ENCODE results near the gene TMPRSS13. TPM values are rescaled to one million over a fixed set of nuclear protein-coding genes. Genes with fewer than 3 reads are reported as not detected.

The TMPRSS13 gene
- total RNA-seq, 1 experiment from 2014 or later = 21.7 TPM

- CTCF ChIA-PET = no interaction called here
- POLR2A ChIA-PET (ENCODE audit: unreplicated experiment) = interaction anchor here (0.6 kb wide), 1 partner anchor 15 kb away, joined by 3 read pairs; no protein-coding TSS in a partner anchor
- intact Hi-C loops (cut with micrococcal nuclease; ENCODE audit: unreplicated experiment) = no loop called here
Observed at GRCh38 chr11:117852309-117852708, 76.9 kb downstream of the TMPRSS13 start.

GRCh38 chr11:117851852-117852251 lies 77.3 kb downstream of the TMPRSS13 start:
- Histone ChIP-seq H3K27ac (no peak overlapping the region), H2AFZ (no peak overlapping the region), H3F3A (ENCODE audit: insufficient read depth, low read depth) (no peaks in the 10 kb centered on the region), H4K20me1 (ENCODE audit: insufficient read depth) (no peaks in the 10 kb centered on the region), H3K4me2 (no peak overlapping the region), H3K4me3 (no peak overlapping the region), H3K36me3 (ENCODE audit: low read depth) (no peaks in the 10 kb centered on the region), H3K9me3 (ENCODE audit: insufficient read depth, low read depth) (peaks cover 9% of the 10 kb centered on the region; the same call in 1 of the 2 replicates), H3K9me2 (ENCODE audit: insufficient read depth) (no peaks in the 10 kb centered on the region), H3K79me2 (ENCODE audit: low read depth) (no peaks in the 10 kb centered on the region), H3K4me1 (replicated peaks; ENCODE audit: insufficient read depth) (no peaks in the 10 kb centered on the region), H3K27me3 (ENCODE audit: insufficient read depth, low read depth) (peaks cover 41% of the 10 kb centered on the region)
- no TSS peak for BruUV-seq (replicated peaks)
- no peak for TF ChIP-seq CTCF (conservative IDR thresholded peaks at IDR 0.05)
- no peak for TF ChIP-seq EZH2 (IDR thresholded peaks at IDR 0.05; ENCODE audit: low read depth)
- DNase-seq = no peak
- intact Hi-C loops (cut with micrococcal nuclease; ENCODE audit: unreplicated experiment) = no loop called here
- ChIA-PET CTCF (no interaction called here), POLR2A (ENCODE audit: unreplicated experiment) (interaction anchor here (0.6 kb wide), 1 partner anchor 16 kb away, joined by 3 read pairs; no protein-coding TSS in a partner anchor)

More at GRCh38 chr11:117852309-117852708, 76.9 kb downstream of the TMPRSS13 start:
- no TSS peak for BruUV-seq (replicated peaks)
- H3K36me3 ChIP-seq (ENCODE audit: low read depth) = no peaks in the 10 kb centered on the region
- H3K4me2 ChIP-seq = no peak overlapping the region
- H3K9me3 ChIP-seq (ENCODE audit: insufficient read depth, low read depth) = peaks cover 9% of the 10 kb centered on the region; the same call in 1 of the 2 replicates
- no peaks in the 10 kb centered on the region for H3K4me1 ChIP-seq (replicated peaks; ENCODE audit: insufficient read depth)
- no peaks in the 10 kb centered on the region for H3K79me2 ChIP-seq (ENCODE audit: low read depth)
- H3F3A ChIP-seq (ENCODE audit: insufficient read depth, low read depth) = no peaks in the 10 kb centered on the region
- H3K4me3 ChIP-seq = no peak overlapping the region
- H3K27me3 ChIP-seq (ENCODE audit: insufficient read depth, low read depth) = peaks cover 45% of the 10 kb centered on the region
- no peak for TF ChIP-seq EZH2 (IDR thresholded peaks at IDR 0.05; ENCODE audit: low read depth)
- no peak for TF ChIP-seq CTCF (conservative IDR thresholded peaks at IDR 0.05)
- no peaks in the 10 kb centered on the region for H3K9me2 ChIP-seq (ENCODE audit: insufficient read depth)
- no peak overlapping the region for H3K27ac ChIP-seq
- no peak overlapping the region for H2AFZ ChIP-seq
- DNase-seq = no peak
- no peaks in the 10 kb centered on the region for H4K20me1 ChIP-seq (ENCODE audit: insufficient read depth)

- H2AFZ ChIP-seq = no peak overlapping the region
- intact Hi-C loops (cut with micrococcal nuclease; ENCODE audit: unreplicated experiment) = no loop called here
- no peak overlapping the region for H3K4me3 ChIP-seq
- no peaks in the 10 kb centered on the region for H3F3A ChIP-seq (ENCODE audit: insufficient read depth, low read depth)
- H3K9me2 ChIP-seq (ENCODE audit: insufficient read depth) = no peaks in the 10 kb centered on the region
- DNase-seq = no peak
- TF ChIP-seq CTCF (conservative IDR thresholded peaks at IDR 0.05) (no peak), EZH2 (IDR thresholded peaks at IDR 0.05; ENCODE audit: low read depth) (no peak)
- H3K27ac ChIP-seq = no peak overlapping the region
- no peaks in the 10 kb centered on the region for H3K79me2 ChIP-seq (ENCODE audit: low read depth)
- H3K4me2 ChIP-seq = no peak overlapping the region
- H3K27me3 ChIP-seq (ENCODE audit: insufficient read depth, low read depth) = peaks cover 34% of the 10 kb centered on the region
- CTCF ChIA-PET = no interaction called here
- no peaks in the 10 kb centered on the region for H3K4me1 ChIP-seq (replicated peaks; ENCODE audit: insufficient read depth)
- BruUV-seq (replicated peaks) = no TSS peak
- H3K9me3 ChIP-seq (ENCODE audit: insufficient read depth, low read depth) = peaks cover 9% of the 10 kb centered on the region; the same call in 1 of the 2 replicates
- POLR2A ChIA-PET (ENCODE audit: unreplicated experiment) = interaction anchor here (1.0 kb wide), 1 partner anchor 16 kb away, joined by 4 read pairs; no protein-coding TSS in a partner anchor
- H3K36me3 ChIP-seq (ENCODE audit: low read depth) = no peaks in the 10 kb centered on the region
- H4K20me1 ChIP-seq (ENCODE audit: insufficient read depth) = no peaks in the 10 kb centered on the region
Observed at GRCh38 chr11:117851106-117851505, 78.1 kb downstream of the TMPRSS13 start.

Other genes starting within 250 kb of the TMPRSS13 start
- not detected in 2 replicates for gene DSCAML1, start 132.2 kb downstream of the TMPRSS13 start, total RNA-seq (2021)
- gene FXYD2, start 104.7 kb downstream of the TMPRSS13 start, total RNA-seq (2021) = not detected in 2 replicates
- 0.20 and 0.48 TPM in 2 replicates for gene FXYD6, start 52.7 kb downstream of the TMPRSS13 start, total RNA-seq (2021)
- gene IL10RA, start 57.0 kb upstream of the TMPRSS13 start, total RNA-seq (2021) = not detected in 2 replicates
- 18.7 and 27.6 TPM in 2 replicates for gene TMPRSS4, start 147.7 kb upstream of the TMPRSS13 start, total RNA-seq (2021)
- gene SMIM35, start 157.6 kb upstream of the TMPRSS13 start, total RNA-seq (2021) = not detected in 2 replicates
- 0.08 TPM in 1 of 2 replicates, not detected in the other for gene SCN4B, start 223.4 kb upstream of the TMPRSS13 start, total RNA-seq (2021)
- gene SCN2B, start 247.2 kb upstream of the TMPRSS13 start, total RNA-seq (2021) = not detected in 2 replicates